OCI-LY3 (cell line): ENCODE data around the gene ANKS1B.
A peak's percentile ranks its signal among the peaks of the same experiment; 100 is the strongest.

Source experiments
- CTCF ChIP-seq: fragments of 200-600, 300-600 bp; sonication (generic); IDR thresholded peaks from 2 replicates; pipeline ENCODE4 v1.5.1; 2014; ENCODE audit warnings: antibody characterized with exemption, low read length, low read depth
- EZH2phosphoT487 ChIP-seq: fragments of 200-600 bp; shearing (Covaris generic); IDR thresholded peaks from 2 replicates; pipeline ENCODE4 v1.6.1; 2018; ENCODE audit warnings: antibody characterized with exemption, mixed run types, low read depth

GRCh38 chr12:99386907-99387306 is 597.8 kb downstream of the ANKS1B start:
- TF ChIP-seq CTCF (peak; percentile 89), EZH2phosphoT487 (no peak)
